H1 (cell line): ENCODE data around the gene ANK2. TPM values are rescaled to one million over a fixed set of nuclear protein-coding genes. Genes with fewer than 3 reads are reported as not detected.

Experiments
- CTCF ChIA-PET: fragments of 300-600 bp; sonication (Branson Sonifier 250); formaldehyde crosslinking; loops from one replicate; lab custom pipeline; 2021; ENCODE audit not compliant: partially characterized antibody; lab: Charles Lee
- POLR2A ChIA-PET: fragments of 300-600 bp; sonication (Branson Sonifier 250); formaldehyde crosslinking; loops from one replicate; lab custom pipeline; 2021; ENCODE audit warnings: inconsistent platforms; ENCODE audit not compliant: partially characterized antibody; lab: Charles Lee
- DNase-seq, 2 experiments: peaks; one replicate each; pipeline versions ENCODE4 v3.0.0 to v3.0.0-alpha.2; 2010 to 2022; ENCODE audit warnings: low spot score in 2 of 2, low read depth in 1 of 2, mixed read lengths in 1 of 2
- FAIRE-seq: peaks from 2 replicates; lab custom pipeline; 2011; peaks lifted over from hg19 to GRCh38; lab: Jason Lieb, UNC
- H2AFZ ChIP-seq: 2 replicates; pipeline ENCODE4 v1.8.1; 2012; ENCODE audit warnings: low read length, inconsistent platforms
- H2AK5ac ChIP-seq: 2 replicates; pipeline ENCODE4 v1.6.1; 2013; ENCODE audit warnings: low read depth, low read length
- H2BK120ac ChIP-seq: replicated peaks from 2 replicates; pipeline ENCODE3; 2013; ENCODE audit warnings: low read depth, low read length, inconsistent platforms
- H2BK12ac ChIP-seq: 2 replicates; pipeline ENCODE4 v1.6.1; 2013; ENCODE audit warnings: low read depth, low read length
- H2BK15ac ChIP-seq: 2 replicates; pipeline ENCODE4 v1.6.1; 2013; ENCODE audit warnings: low read length
- H2BK20ac ChIP-seq: 2 replicates; pipeline ENCODE4 v1.6.1; 2013; ENCODE audit warnings: low read length
- H2BK5ac ChIP-seq: 2 replicates; pipeline ENCODE4 v1.6.1; 2013; ENCODE audit warnings: low read depth, low read length
- H3K14ac ChIP-seq: 2 replicates; pipeline ENCODE4 v1.6.1; 2013; ENCODE audit warnings: inconsistent platforms; ENCODE audit not compliant: insufficient read length
- H3K18ac ChIP-seq: 2 replicates; pipeline ENCODE4 v1.6.1; 2013; ENCODE audit warnings: low read length; ENCODE audit errors: extremely low read depth
- H3K23ac ChIP-seq: 2 replicates; pipeline ENCODE4 v1.6.1; 2013; ENCODE audit warnings: inconsistent platforms; ENCODE audit not compliant: insufficient read length
- H3K23me2 ChIP-seq: 2 replicates; pipeline ENCODE4 v1.6.1; 2013; ENCODE audit warnings: low read depth, low read length
- H3K27ac ChIP-seq: 2 replicates; pipeline ENCODE4 v1.6.1; 2011; ENCODE audit warnings: low read depth, low read length, inconsistent platforms
- H3K27me3 ChIP-seq, 4 experiments: replicated peaks in 1 of 4; 1 replicate in 1 of 4; 2 replicates in 3 of 4; pipeline versions ENCODE4 v1.6.1 to v1.8.1; 2011 to 2013; ENCODE audit warnings: low read length in 3 of 4, mild to moderate bottlenecking in 3 of 4, inconsistent platforms in 2 of 4, mixed read lengths in 2 of 4, moderate library complexity in 1 of 4; ENCODE audit not compliant: control insufficient read depth in 3 of 4, insufficient read depth in 3 of 4; ENCODE audit errors: extremely low read depth in 1 of 4
- H3K36me3 ChIP-seq, 4 experiments: 2 replicates each; pipeline versions ENCODE4 v1.6.1 to v1.8.1; 2011 to 2013; ENCODE audit warnings: mild to moderate bottlenecking in 4 of 4, low read length in 3 of 4, moderate library complexity in 2 of 4, control low read depth in 1 of 4, inconsistent platforms in 1 of 4; ENCODE audit not compliant: insufficient read depth in 4 of 4, control insufficient read depth in 2 of 4
- H3K4ac ChIP-seq: replicated peaks from 2 replicates; pipeline ENCODE3; 2013; ENCODE audit warnings: low read length, low read depth, mixed read lengths, inconsistent platforms; ENCODE audit not compliant: insufficient read length
- H3K4me1 ChIP-seq, 4 experiments: replicated peaks in 1 of 4; 1 replicate in 1 of 4; 2 replicates in 3 of 4; pipeline versions ENCODE4 v1.6.1 to v1.8.1; 2011 to 2013; ENCODE audit warnings: low read length in 3 of 4, inconsistent platforms in 2 of 4, mixed read lengths in 1 of 4; ENCODE audit not compliant: insufficient read depth in 4 of 4, control insufficient read depth in 3 of 4
- H3K4me2 ChIP-seq, 2 experiments: 2 replicates each; pipeline versions ENCODE4 v1.6.1 to v1.8.1; 2011 to 2013; ENCODE audit warnings: low read depth in 2 of 2, low read length in 2 of 2, control low read depth in 1 of 2, inconsistent platforms in 1 of 2, mild to moderate bottlenecking in 1 of 2; ENCODE audit not compliant: insufficient read depth in 1 of 2
- H3K4me3 ChIP-seq, 4 experiments: fragments of 200-600, 300-600 bp in 1 of 4; sonication (generic), shearing (Covaris generic), sonication (Bioruptor Twin) in 1 of 4; 2 replicates each; pipeline versions ENCODE4 v1.5.1 to v1.8.1; 2011 to 2016; ENCODE audit warnings: low read length in 4 of 4, low read depth in 3 of 4, control low read depth in 2 of 4, inconsistent platforms in 2 of 4, mild to moderate bottlenecking in 2 of 4, mixed read lengths in 1 of 4, moderate library complexity in 1 of 4; ENCODE audit not compliant: insufficient read depth in 2 of 4; ENCODE audit errors: extremely low read depth in 1 of 4
- H3K56ac ChIP-seq: replicated peaks from 2 replicates; pipeline ENCODE3; 2013; ENCODE audit warnings: low read depth, mild to moderate bottlenecking, mixed read lengths, low read length, inconsistent platforms; ENCODE audit not compliant: insufficient read length
- H3K79me1 ChIP-seq: 2 replicates; pipeline ENCODE4 v1.6.1; 2013; ENCODE audit warnings: low read depth, low read length, control low read depth
- H3K79me2 ChIP-seq, 2 experiments: 2 replicates each; pipeline versions ENCODE4 v1.6.1 to v1.8.1; 2012 to 2013; ENCODE audit warnings: low read length in 2 of 2, mild to moderate bottlenecking in 2 of 2, inconsistent platforms in 1 of 2; ENCODE audit not compliant: insufficient read depth in 2 of 2, control insufficient read depth in 1 of 2
- H3K9ac ChIP-seq, 4 experiments: replicated peaks in 1 of 4; 1 replicate in 1 of 4; 2 replicates in 3 of 4; pipeline versions ENCODE4 v1.6.1 to v1.8.1; 2011 to 2013; ENCODE audit warnings: low read depth in 3 of 4, low read length in 3 of 4, control low read depth in 2 of 4, mild to moderate bottlenecking in 2 of 4, moderate library complexity in 2 of 4, inconsistent platforms in 1 of 4; ENCODE audit errors: extremely low read depth in 1 of 4
- H3K9me3 ChIP-seq, 2 experiments: 2 replicates each; pipeline versions ENCODE4 v1.6.1 to v1.8.1; 2012 to 2013; ENCODE audit warnings: mild to moderate bottlenecking in 2 of 2, moderate library complexity in 2 of 2, control low read depth in 1 of 2, inconsistent platforms in 1 of 2, low read depth in 1 of 2, low read length in 1 of 2, mixed read lengths in 1 of 2; ENCODE audit not compliant: insufficient read depth in 2 of 2
- H4K20me1 ChIP-seq, 2 experiments: replicated peaks in 1 of 2; 2 replicates each; pipeline versions ENCODE3 to v1.8.1; 2011 to 2013; ENCODE audit warnings: inconsistent platforms in 2 of 2, low read length in 2 of 2, mild to moderate bottlenecking in 1 of 2; ENCODE audit not compliant: insufficient read depth in 2 of 2, control insufficient read depth in 1 of 2
- H4K5ac ChIP-seq: 2 replicates; pipeline ENCODE4 v1.6.1; 2013; ENCODE audit warnings: low read length, low read depth, mixed read lengths, inconsistent platforms; ENCODE audit not compliant: insufficient read length
- H4K8ac ChIP-seq: 2 replicates; pipeline ENCODE4 v1.8.0; 2013; ENCODE audit warnings: mild to moderate bottlenecking, moderate library complexity, low read length, inconsistent platforms; ENCODE audit not compliant: insufficient read depth; ENCODE audit errors: extremely low read depth
- H4K91ac ChIP-seq: replicated peaks from 2 replicates; pipeline ENCODE3; 2013; ENCODE audit warnings: low read length, mixed read lengths, inconsistent platforms; ENCODE audit not compliant: insufficient read length
- BCL11A ChIP-seq, 2 experiments: IDR thresholded peaks; one replicate each; pipeline ENCODE4 v1.6.1; 2011; ENCODE audit warnings: low read depth in 2 of 2, low read length in 2 of 2, mild to moderate bottlenecking in 2 of 2
- HDAC2 ChIP-seq, 2 experiments: fragments of 300-600 bp in 1 of 2; sonication (generic) in 1 of 2; IDR thresholded peaks; 2 replicates each; pipeline ENCODE4 v1.6.1; 2011 to 2012; ENCODE audit warnings: low read depth in 2 of 2, low read length in 2 of 2, mild to moderate bottlenecking in 2 of 2, moderate library complexity in 2 of 2, borderline replicate concordance in 1 of 2, inconsistent platforms in 1 of 2
- HDAC6 ChIP-seq: IDR thresholded peaks from one replicate; pipeline ENCODE4 v1.7.1; 2012; ENCODE audit warnings: low read depth, mild to moderate bottlenecking, inconsistent platforms, low read length, moderate library complexity
- JUND ChIP-seq: IDR thresholded peaks from 2 replicates; pipeline ENCODE4 v1.6.1; 2011; ENCODE audit warnings: mild to moderate bottlenecking, improper control_type of control experiment, low read length
- KDM5A ChIP-seq: fragments of 200-600 bp; IDR thresholded peaks from 2 replicates; pipeline ENCODE4 v1.7.1; 2012; ENCODE audit warnings: mild to moderate bottlenecking, low read length, inconsistent platforms, mixed read lengths
- PHF8 ChIP-seq: fragments of 200-600 bp; sonication (generic); conservative IDR thresholded peaks from 2 replicates; pipeline ENCODE4 v1.7.1; 2012; ENCODE audit warnings: low read depth, mild to moderate bottlenecking, inconsistent platforms, low read length, moderate library complexity
- POLR2A ChIP-seq, 2 experiments: IDR thresholded peaks; 1 replicate in 1 of 2; 2 replicates in 1 of 2; pipeline ENCODE4 v1.6.1; 2011; ENCODE audit warnings: low read depth in 2 of 2, low read length in 2 of 2, mild to moderate bottlenecking in 2 of 2; ENCODE audit errors: control extremely low read depth in 1 of 2
- SIN3A ChIP-seq, 2 experiments: IDR thresholded peaks in 1 of 2; conservative IDR thresholded peaks in 1 of 2; 2 replicates each; pipeline ENCODE4 v1.6.1; 2011 to 2012; ENCODE audit warnings: low read length in 2 of 2, improper control_type of control experiment in 1 of 2, low read depth in 1 of 2, mild to moderate bottlenecking in 1 of 2
- SIRT6 ChIP-seq: IDR thresholded peaks from one replicate; pipeline ENCODE4 v1.7.1; 2012; ENCODE audit warnings: low read length, inconsistent platforms
- TEAD4 ChIP-seq: IDR thresholded peaks from 2 replicates; pipeline ENCODE4 v1.6.1; 2012; ENCODE audit warnings: low read depth, low read length, inconsistent platforms, mixed read lengths
- polyA plus RNA-seq, 7 experiments: library from polyadenylated mRNA; depleted of rRNA in 3 of 7; stranded (reverse) in 5 of 7; unstranded in 2 of 7; fragments of >200 nt in 5 of 7; fragments of 200-250 nt in 2 of 7; gene quantifications; 1 replicate in 5 of 7; 2 replicates in 1 of 7; 4 replicates in 1 of 7; pipeline versions ENCODE4 v1.2.1 to v1.2.3, GENCODE V29; 2011 to 2013; ENCODE audit warnings: missing spikeins in 2 of 7, mixed read lengths in 2 of 7
- total RNA-seq: library from RNA; stranded (reverse); fragmentation: NEBNext Ultra II Directional; extraction: Animal tissue kit (Norgen Biotek cat#: 25700); gene quantifications from 2 replicates; pipeline ENCODE4 v1.2.1, GENCODE V29; 2021

ANK2 gene
- total and polyA plus RNA-seq, 2 of the 8 experiments (the other 6 are each of a cell fraction or from before 2014, with no cell fraction given) = 14.2 to 35.1 TPM

DNA sequence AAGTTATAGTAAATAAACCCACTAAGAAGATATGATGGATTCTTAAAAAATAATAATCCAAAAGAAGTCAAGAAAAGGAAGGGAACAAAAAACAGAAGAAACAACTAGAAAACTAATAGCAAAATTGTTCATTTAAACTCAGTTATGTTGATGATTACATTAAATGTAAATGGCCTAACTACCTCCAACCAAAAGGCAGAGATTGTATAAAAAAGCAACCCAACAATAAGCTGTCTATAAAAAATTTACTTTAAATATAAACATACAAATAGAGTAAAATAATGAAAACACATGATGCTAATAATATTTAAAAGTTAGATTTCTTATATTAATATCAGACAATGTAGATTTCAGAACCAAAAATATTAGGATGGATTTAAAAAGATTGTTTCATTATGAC, 371.5 kb downstream of the ANK2 start:
- Histone ChIP-seq H2BK5ac (no peak overlapping the region), H4K20me1 (no peaks in the 10 kb centered on the region), H3K4me2 (no peak overlapping the region), H3K14ac (no peak overlapping the region), H2AK5ac (no peak overlapping the region), H3K27me3 (no peaks in the 10 kb centered on the region), H2BK20ac (no peak overlapping the region), H3K36me3 (no peaks in the 10 kb centered on the region; a peak in 1 of 8 replicates), H3K4ac (no peak overlapping the region), H3K79me1 (no peaks in the 10 kb centered on the region), H3K56ac (no peak overlapping the region), H2BK12ac (no peak overlapping the region), H3K9ac (no peak overlapping the region), H4K91ac (no peak overlapping the region), H3K18ac (no peak overlapping the region), H4K8ac (no peak overlapping the region), H2BK120ac (no peak overlapping the region), H3K4me1 (no peaks in the 10 kb centered on the region), H2AFZ (no peak overlapping the region), H2BK15ac (no peak overlapping the region), H3K27ac (no peak overlapping the region), H3K23ac (no peak overlapping the region), H3K9me3 (peaks cover 6 to 7% of the 10 kb centered on the region in 2 experiments; a peak in 2 of 4 replicates), H4K5ac (no peak overlapping the region), H3K79me2 (no peaks in the 10 kb centered on the region), H3K4me3 (no peak overlapping the region)
- ChIA-PET CTCF (no interaction called here), POLR2A (no interaction called here)
- FAIRE-seq = no peak
- no peak for TF ChIP-seq POLR2A (IDR thresholded peaks at IDR 0.05; ENCODE audit: control extremely low read depth in 1 of 2, low read depth in 2 of 2, low read length in 2 of 2)
- TF ChIP-seq KDM5A = no peak
- TF ChIP-seq SIN3A (conservative IDR thresholded peaks at IDR 0.05 in 1 of 2, IDR thresholded peaks at IDR 0.05 in 1 of 2; ENCODE audit: low read depth in 1 of 2, low read length in 2 of 2) = no peak
- TF ChIP-seq TEAD4 = no peak
- no peak for TF ChIP-seq HDAC6
- TF ChIP-seq HDAC2 (IDR thresholded peaks at IDR 0.05; ENCODE audit: borderline replicate concordance in 1 of 2, low read depth in 2 of 2, low read length in 2 of 2) = no peak
- no peak for TF ChIP-seq BCL11A (IDR thresholded peaks at IDR 0.05; ENCODE audit: low read depth in 2 of 2, low read length in 2 of 2)
- TF ChIP-seq SIRT6 = no peak
- TF ChIP-seq JUND = no peak
- TF ChIP-seq PHF8 = no peak
- TF ChIP-seq, all 59 proteins: peak for 0
- DNase-seq = no peak
- no peaks in the 10 kb centered on the region for H3K23me2 ChIP-seq
